Measurements from ENCODE around the gene SPATA13.

Gene SPATA13

GRCh38 chr13:24228852-24229458 is 68.4 kb downstream of the SPATA13 start:
- no peak for TF ChIP-seq ZC3H10 (CRISPR knock-in tag; IDR thresholded peaks at IDR 0.05)
- TF ChIP-seq RARB (CRISPR knock-in tag; IDR thresholded peaks at IDR 0.05): no peak
- no peak for TF ChIP-seq OSR1 (CRISPR knock-in tag; IDR thresholded peaks at IDR 0.05)
- no peak for TF ChIP-seq ZFP3 (CRISPR knock-in tag; IDR thresholded peaks at IDR 0.05)
- TF ChIP-seq PPARA (CRISPR knock-in tag; IDR thresholded peaks at IDR 0.05; ENCODE audit: borderline replicate concordance): no peak
- no peak for TF ChIP-seq ZNF8 (CRISPR knock-in tag; IDR thresholded peaks at IDR 0.05)
- no peak for TF ChIP-seq TSHZ2 (CRISPR knock-in tag; IDR thresholded peaks at IDR 0.05)
- no peak for TF ChIP-seq BACH2 (CRISPR knock-in tag; IDR thresholded peaks at IDR 0.05; ENCODE audit: borderline replicate concordance)
- no peak for TF ChIP-seq CREB5 (CRISPR knock-in tag; IDR thresholded peaks at IDR 0.05; ENCODE audit: low read depth)
- no peak for TF ChIP-seq POU6F1 (CRISPR knock-in tag; IDR thresholded peaks at IDR 0.05; ENCODE audit: borderline replicate concordance, low read depth)
- TF ChIP-seq SNAI2 (CRISPR knock-in tag; IDR thresholded peaks at IDR 0.05): no peak
- TF ChIP-seq TOX (CRISPR knock-in tag; IDR thresholded peaks at IDR 0.05; ENCODE audit: borderline replicate concordance): no peak
- no peak for TF ChIP-seq GLIS3 (CRISPR knock-in tag; IDR thresholded peaks at IDR 0.05)
- TF ChIP-seq ESRRG (CRISPR knock-in tag; IDR thresholded peaks at IDR 0.05): no peak
- TF ChIP-seq ZFP30 (CRISPR knock-in tag; IDR thresholded peaks at IDR 0.05): no peak
- peak; percentile 72 for ATAC-seq

GRCh38 chr13:24230428-24231072 is 70.0 kb downstream of the SPATA13 start:
- no peak for ATAC-seq

GRCh38 chr13:24231377-24231776 is 70.9 kb downstream of the SPATA13 start:
- TF ChIP-seq ISL1 (CRISPR knock-in tag; IDR thresholded peaks at IDR 0.05) (no peak), ZNF70 (CRISPR knock-in tag; IDR thresholded peaks at IDR 0.05) (no peak), CSDC2 (CRISPR knock-in tag; IDR thresholded peaks at IDR 0.05) (no peak), ZFP30 (CRISPR knock-in tag; IDR thresholded peaks at IDR 0.05) (no peak), PPARA (CRISPR knock-in tag; IDR thresholded peaks at IDR 0.05; ENCODE audit: borderline replicate concordance) (no peak), ZNF8 (CRISPR knock-in tag; IDR thresholded peaks at IDR 0.05) (no peak), OSR1 (CRISPR knock-in tag; IDR thresholded peaks at IDR 0.05) (no peak), TSHZ2 (CRISPR knock-in tag; IDR thresholded peaks at IDR 0.05) (no peak), ESRRG (CRISPR knock-in tag; IDR thresholded peaks at IDR 0.05) (no peak), POU6F1 (CRISPR knock-in tag; IDR thresholded peaks at IDR 0.05; ENCODE audit: borderline replicate concordance, low read depth) (no peak), SNAI2 (CRISPR knock-in tag; IDR thresholded peaks at IDR 0.05) (no peak)
- ATAC-seq: no peak

More at GRCh38 chr13:24230428-24231072, 70.0 kb downstream of the SPATA13 start:
- no peak for TF ChIP-seq TOX (CRISPR knock-in tag; IDR thresholded peaks at IDR 0.05; ENCODE audit: borderline replicate concordance)
- TF ChIP-seq CREB5 (CRISPR knock-in tag; IDR thresholded peaks at IDR 0.05; ENCODE audit: low read depth): no peak

All from SK-N-SH treated with all-trans-retinoic acid at 6 μM for 48 hours (cell line).